HepG2 (cell line): ENCODE measurements around the gene KNG1. TPM values are rescaled to one million over a fixed set of nuclear protein-coding genes. Genes with fewer than 3 reads are reported as not detected.

ENCODE experiments used
- CCDC6 ChIP-seq: sonication (generic); formaldehyde crosslinking; IDR thresholded peaks from 2 replicates; pipeline ENCODE4 v1.8.1; 2022; ENCODE audit warnings: mild to moderate bottlenecking, missing genetic modification reagents, moderate library complexity
- GLMP ChIP-seq: sonication (generic); formaldehyde crosslinking; IDR thresholded peaks from 2 replicates; pipeline ENCODE4 v1.9.0; 2021; ENCODE audit warnings: missing genetic modification reagents, mild to moderate bottlenecking, borderline replicate concordance
- GRHL1 ChIP-seq: sonication (generic); formaldehyde crosslinking; conservative IDR thresholded peaks from 2 replicates; pipeline ENCODE4 v1.8.0; 2022; ENCODE audit warnings: missing genetic modification reagents
- KDM3A ChIP-seq: IDR thresholded peaks from 2 replicates; pipeline ENCODE4 v1.6.1; 2018; ENCODE audit warnings: low read depth, missing compliant biosample characterization
- PHF20 ChIP-seq: sonication (generic); formaldehyde crosslinking; IDR thresholded peaks from 2 replicates; pipeline ENCODE4 v1.5.0; 2020; ENCODE audit warnings: mild to moderate bottlenecking, missing genetic modification reagents
- RCOR2 ChIP-seq: IDR thresholded peaks from 2 replicates; pipeline ENCODE4 v1.6.1; 2016; ENCODE audit warnings: missing biosample characterization, missing genetic modification reagents
- RXRB ChIP-seq: IDR thresholded peaks from 2 replicates; pipeline ENCODE4 v1.6.1; 2016; ENCODE audit warnings: borderline replicate concordance, missing genetic modification reagents, missing compliant biosample characterization
- SOX6 ChIP-seq, 2 experiments: fragments of 450-650 bp in 1 of 2; sonication (generic) in 1 of 2; formaldehyde crosslinking in 1 of 2; IDR thresholded peaks; 2 replicates each; pipeline versions ENCODE4 v1.4.0 to v1.6.1; 2017 to 2020; ENCODE audit warnings: antibody characterized with exemption in 1 of 2, mild to moderate bottlenecking in 1 of 2, missing genetic modification reagents in 1 of 2
- THAP11 ChIP-seq: IDR thresholded peaks from 2 replicates; pipeline ENCODE4 v1.6.1; 2016; ENCODE audit warnings: missing biosample characterization, missing genetic modification reagents
- ZBTB3 ChIP-seq: sonication (generic); formaldehyde crosslinking; IDR thresholded peaks from 2 replicates; pipeline ENCODE4 v1.4.0; 2020; ENCODE audit warnings: low read depth, mild to moderate bottlenecking, moderate library complexity, missing genetic modification reagents, borderline replicate concordance
- ZMAT3 ChIP-seq: sonication (generic); formaldehyde crosslinking; conservative IDR thresholded peaks from 2 replicates; pipeline ENCODE4 v1.7.0; 2021; ENCODE audit warnings: missing genetic modification reagents
- ZNF12 ChIP-seq: sonication (generic); formaldehyde crosslinking; IDR thresholded peaks from 2 replicates; pipeline ENCODE4 v1.5.0; 2020; ENCODE audit warnings: missing genetic modification reagents
- ZNF263 ChIP-seq: sonication (generic); formaldehyde crosslinking; IDR thresholded peaks from 2 replicates; pipeline ENCODE4 v1.4.0; 2020; ENCODE audit warnings: missing genetic modification reagents
- ZNF713 ChIP-seq: sonication (generic); formaldehyde crosslinking; IDR thresholded peaks from 2 replicates; pipeline ENCODE4 v1.4.0; 2020; ENCODE audit warnings: mild to moderate bottlenecking, missing genetic modification reagents
- ZNF792 ChIP-seq: IDR thresholded peaks from 2 replicates; pipeline ENCODE4 v1.6.1; 2016
- polyA plus RNA-seq, 8 experiments: library from polyadenylated mRNA; depleted of rRNA in 3 of 8; stranded (reverse) in 7 of 8; unstranded in 1 of 8; fragments of >200 nt; fragmentation: Illumina TruSeq in 4 of 8; extraction: Trizol in 4 of 8; gene quantifications; 2 replicates each; pipeline versions ENCODE4 v1.2.1 to v1.2.3, GENCODE V29; 2011 to 2016; ENCODE audit warnings: low read depth in 4 of 8, missing spikeins in 1 of 8, mixed read lengths in 1 of 8; ENCODE audit not compliant: insufficient read depth in 1 of 8
- total RNA-seq, 5 experiments: library from RNA; depleted of rRNA; stranded (reverse); fragments of >200 nt; fragmentation: Illumina TruSeq; extraction: Trizol; gene quantifications; 2 replicates each; pipeline ENCODE4 v1.2.3, GENCODE V29; 2016; ENCODE audit warnings: low read depth in 1 of 5
- TF ChIP-seq, protein P1 (sequence below): sonication (generic); formaldehyde crosslinking; IDR thresholded peaks from 2 replicates; pipeline ENCODE4 v1.4.0; 2020; ENCODE audit warnings: missing genetic modification reagents, borderline replicate concordance
- TF ChIP-seq, protein P2 (sequence below): sonication (generic); formaldehyde crosslinking; IDR thresholded peaks from 2 replicates; pipeline ENCODE4 v1.4.0; 2020; ENCODE audit warnings: mild to moderate bottlenecking, missing genetic modification reagents
- TF ChIP-seq, protein P3 (sequence below): fragments of 450-650 bp; IDR thresholded peaks from 2 replicates; pipeline ENCODE4 v1.6.1; 2016
- TF ChIP-seq, protein P4 (sequence below): sonication (generic); formaldehyde crosslinking; IDR thresholded peaks from 2 replicates; pipeline ENCODE4 v1.5.1; 2020; ENCODE audit warnings: missing genetic modification reagents, mild to moderate bottlenecking, borderline replicate concordance
- TF ChIP-seq, protein P5 (sequence below): sonication (generic); formaldehyde crosslinking; IDR thresholded peaks from 2 replicates; pipeline ENCODE4 v1.9.0; 2022; ENCODE audit warnings: low read depth, missing genetic modification reagents

The KNG1 gene
- total and polyA plus RNA-seq, 2 of the 13 experiments (the other 11 are each of a cell fraction or from before 2014, with no cell fraction given) = 6.5 to 7.0 TPM

GRCh38 chr3:186746008-186746407 is 28.8 kb downstream of the KNG1 start (continued):
- no peak for TF ChIP-seq ZNF12 (CRISPR knock-in tag)
- no peak; the same call in 1 of the 2 replicates for TF ChIP-seq PHF20
- TF ChIP-seq, protein P1, sequence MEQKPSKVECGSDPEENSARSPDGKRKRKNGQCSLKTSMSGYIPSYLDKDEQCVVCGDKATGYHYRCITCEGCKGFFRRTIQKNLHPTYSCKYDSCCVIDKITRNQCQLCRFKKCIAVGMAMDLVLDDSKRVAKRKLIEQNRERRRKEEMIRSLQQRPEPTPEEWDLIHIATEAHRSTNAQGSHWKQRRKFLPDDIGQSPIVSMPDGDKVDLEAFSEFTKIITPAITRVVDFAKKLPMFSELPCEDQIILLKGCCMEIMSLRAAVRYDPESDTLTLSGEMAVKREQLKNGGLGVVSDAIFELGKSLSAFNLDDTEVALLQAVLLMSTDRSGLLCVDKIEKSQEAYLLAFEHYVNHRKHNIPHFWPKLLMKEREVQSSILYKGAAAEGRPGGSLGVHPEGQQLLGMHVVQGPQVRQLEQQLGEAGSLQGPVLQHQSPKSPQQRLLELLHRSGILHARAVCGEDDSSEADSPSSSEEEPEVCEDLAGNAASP (CRISPR knock-in tag) = 0 out of 2 replicates have a peak, but pooled peaks have one; percentile 41
- TF ChIP-seq, protein P2, sequence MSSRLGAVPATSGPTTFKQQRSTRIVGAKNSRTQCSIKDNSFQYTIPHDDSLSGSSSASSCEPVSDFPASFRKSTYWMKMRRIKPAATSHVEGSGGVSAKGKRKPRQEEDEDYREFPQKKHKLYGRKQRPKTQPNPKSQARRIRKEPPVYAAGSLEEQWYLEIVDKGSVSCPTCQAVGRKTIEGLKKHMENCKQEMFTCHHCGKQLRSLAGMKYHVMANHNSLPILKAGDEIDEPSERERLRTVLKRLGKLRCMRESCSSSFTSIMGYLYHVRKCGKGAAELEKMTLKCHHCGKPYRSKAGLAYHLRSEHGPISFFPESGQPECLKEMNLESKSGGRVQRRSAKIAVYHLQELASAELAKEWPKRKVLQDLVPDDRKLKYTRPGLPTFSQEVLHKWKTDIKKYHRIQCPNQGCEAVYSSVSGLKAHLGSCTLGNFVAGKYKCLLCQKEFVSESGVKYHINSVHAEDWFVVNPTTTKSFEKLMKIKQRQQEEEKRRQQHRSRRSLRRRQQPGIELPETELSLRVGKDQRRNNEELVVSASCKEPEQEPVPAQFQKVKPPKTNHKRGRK (CRISPR knock-in tag) = no peak
- peak; percentile 34; the same call in 1 of the 2 replicates for TF ChIP-seq THAP11
- TF ChIP-seq, protein P3, sequence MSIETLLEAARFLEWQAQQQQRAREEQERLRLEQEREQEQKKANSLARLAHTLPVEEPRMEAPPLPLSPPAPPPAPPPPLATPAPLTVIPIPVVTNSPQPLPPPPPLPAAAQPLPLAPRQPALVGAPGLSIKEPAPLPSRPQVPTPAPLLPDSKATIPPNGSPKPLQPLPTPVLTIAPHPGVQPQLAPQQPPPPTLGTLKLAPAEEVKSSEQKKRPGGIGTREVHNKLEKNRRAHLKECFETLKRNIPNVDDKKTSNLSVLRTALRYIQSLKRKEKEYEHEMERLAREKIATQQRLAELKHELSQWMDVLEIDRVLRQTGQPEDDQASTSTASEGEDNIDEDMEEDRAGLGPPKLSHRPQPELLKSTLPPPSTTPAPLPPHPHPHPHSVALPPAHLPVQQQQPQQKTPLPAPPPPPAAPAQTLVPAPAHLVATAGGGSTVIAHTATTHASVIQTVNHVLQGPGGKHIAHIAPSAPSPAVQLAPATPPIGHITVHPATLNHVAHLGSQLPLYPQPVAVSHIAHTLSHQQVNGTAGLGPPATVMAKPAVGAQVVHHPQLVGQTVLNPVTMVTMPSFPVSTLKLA = no peak
- TF ChIP-seq GLMP (CRISPR knock-in tag) = no peak
- no peak for TF ChIP-seq GRHL1 (CRISPR knock-in tag)
- no peak for TF ChIP-seq SOX6 (IDR thresholded peaks at IDR 0.05)
- peak; percentile 42 for TF ChIP-seq SOX6 (CRISPR knock-in tag; IDR thresholded peaks at IDR 0.05)
- peak; percentile 62; the same call in 1 of the 2 replicates for TF ChIP-seq RXRB
- TF ChIP-seq, protein P4, sequence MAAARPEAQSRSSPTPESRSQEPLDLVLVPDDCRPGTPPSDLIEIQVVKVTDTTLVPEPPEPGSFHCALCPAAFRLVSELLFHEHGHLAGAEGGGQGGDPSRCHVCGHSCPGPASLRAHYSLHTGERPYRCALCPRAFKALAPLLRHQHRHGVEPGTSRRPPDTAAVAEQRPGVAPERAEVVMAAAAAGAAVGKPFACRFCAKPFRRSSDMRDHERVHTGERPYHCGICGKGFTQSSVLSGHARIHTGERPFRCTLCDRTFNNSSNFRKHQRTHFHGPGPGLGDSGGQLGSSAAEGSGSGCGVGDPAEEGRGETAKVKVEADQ (CRISPR knock-in tag) = no peak; the same call in 1 of the 2 replicates
- peak; percentile 62; the same call in 1 of the 2 replicates for TF ChIP-seq ZNF792 (CRISPR knock-in tag)
- TF ChIP-seq KDM3A (CRISPR knock-in tag) = no peak
- TF ChIP-seq ZNF713 = no peak
- TF ChIP-seq ZMAT3 (CRISPR knock-in tag) = peak; percentile 69; the same call in 1 of the 2 replicates
- TF ChIP-seq CCDC6 (CRISPR knock-in tag) = 0 out of 2 replicates have a peak, but pooled peaks have one; percentile 49
- TF ChIP-seq ZNF263 (CRISPR knock-in tag) = no peak
- no peak for TF ChIP-seq ZBTB3
- no peak for TF ChIP-seq RCOR2 (CRISPR knock-in tag)
- TF ChIP-seq, protein P5, sequence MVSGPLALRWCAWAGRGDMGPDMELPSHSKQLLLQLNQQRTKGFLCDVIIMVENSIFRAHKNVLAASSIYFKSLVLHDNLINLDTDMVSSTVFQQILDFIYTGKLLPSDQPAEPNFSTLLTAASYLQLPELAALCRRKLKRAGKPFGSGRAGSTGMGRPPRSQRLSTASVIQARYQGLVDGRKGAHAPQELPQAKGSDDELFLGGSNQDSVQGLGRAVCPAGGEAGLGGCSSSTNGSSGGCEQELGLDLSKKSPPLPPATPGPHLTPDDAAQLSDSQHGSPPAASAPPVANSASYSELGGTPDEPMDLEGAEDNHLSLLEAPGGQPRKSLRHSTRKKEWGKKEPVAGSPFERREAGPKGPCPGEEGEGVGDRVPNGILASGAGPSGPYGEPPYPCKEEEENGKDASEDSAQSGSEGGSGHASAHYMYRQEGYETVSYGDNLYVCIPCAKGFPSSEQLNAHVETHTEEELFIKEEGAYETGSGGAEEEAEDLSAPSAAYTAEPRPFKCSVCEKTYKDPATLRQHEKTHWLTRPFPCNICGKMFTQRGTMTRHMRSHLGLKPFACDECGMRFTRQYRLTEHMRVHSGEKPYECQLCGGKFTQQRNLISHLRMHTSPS (CRISPR knock-in tag) = no peak
